Hepatocyte (in vitro differentiated cells): ENCODE results near the gene TCEANC2. TPM values are rescaled to one million over a fixed set of nuclear protein-coding genes. Genes with fewer than 3 reads are reported as not detected.

ENCODE experiments used
- DNase-seq: peaks from one replicate; pipeline ENCODE4 v3.0.0-alpha.2; 2016; ENCODE audit warnings: low spot score
- H2AFZ ChIP-seq: fragments of 200-600 bp; sonication (generic); 2 replicates; pipeline ENCODE4 v1.6.0; 2016; ENCODE audit warnings: antibody characterized with exemption, mild to moderate bottlenecking
- H3K27ac ChIP-seq: fragments of 200-600 bp; sonication (generic); 2 replicates; pipeline ENCODE4 v1.5.1; 2016; ENCODE audit warnings: mild to moderate bottlenecking
- H3K27me3 ChIP-seq: fragments of 200-600 bp; sonication (generic); 2 replicates; pipeline ENCODE4 v1.6.1; 2016
- H3K36me3 ChIP-seq: fragments of 200-600 bp; sonication (generic); replicated peaks from 2 replicates; pipeline ENCODE4 v1.5.1; 2016; ENCODE audit warnings: low read depth; ENCODE audit not compliant: insufficient read depth
- H3K4me1 ChIP-seq: fragments of 200-600 bp; sonication (generic); 2 replicates; pipeline ENCODE4 v1.5.1; 2016; ENCODE audit warnings: mild to moderate bottlenecking, moderate library complexity; ENCODE audit not compliant: insufficient read depth
- H3K4me2 ChIP-seq: fragments of 200-600 bp; sonication (generic); 2 replicates; pipeline ENCODE4 v1.6.0; 2016
- H3K4me3 ChIP-seq: fragments of 200-600 bp; sonication (generic); 2 replicates; pipeline ENCODE4 v1.5.1; 2016; ENCODE audit warnings: mild to moderate bottlenecking
- H3K79me2 ChIP-seq: fragments of 200-600 bp; sonication (generic); 2 replicates; pipeline ENCODE4 v1.6.0; 2017; ENCODE audit warnings: mild to moderate bottlenecking
- H3K9me2 ChIP-seq: fragments of 200-600 bp; sonication (generic); replicated peaks from 2 replicates; pipeline ENCODE4 v1.6.0; 2017; ENCODE audit warnings: mild to moderate bottlenecking; ENCODE audit not compliant: insufficient read depth
- H3K9me3 ChIP-seq: fragments of 200-600 bp; sonication (generic); 2 replicates; pipeline ENCODE4 v1.5.1; 2016; ENCODE audit warnings: low read depth, mild to moderate bottlenecking
- H4K20me1 ChIP-seq: fragments of 200-600 bp; sonication (generic); 2 replicates; pipeline ENCODE4 v1.6.0; 2016; ENCODE audit warnings: mild to moderate bottlenecking; ENCODE audit not compliant: insufficient read depth, poor library complexity, severe bottlenecking
- EZH2 ChIP-seq: fragments of 200-600 bp; sonication (generic); IDR thresholded peaks from 2 replicates; pipeline ENCODE4 v1.6.1; 2016; ENCODE audit warnings: antibody characterized with exemption, mild to moderate bottlenecking, borderline replicate concordance
- EZH2phosphoT487 ChIP-seq: fragments of 200-600 bp; sonication (generic); IDR thresholded peaks from one replicate; pipeline ENCODE4 v1.6.1; 2018; ENCODE audit warnings: antibody characterized with exemption, mild to moderate bottlenecking, low read depth, moderate library complexity; ENCODE audit not compliant: unreplicated experiment, severe bottlenecking
- WGBS: methylation state at CpG from one replicate; pipeline ENCODE4 v1.1.6; 2016; ENCODE audit warnings: low lambda C conversion rate; ENCODE audit errors: missing lambda C conversion rate; 5-methylcytosine and 5-hydroxymethylcytosine counted together
- polyA plus RNA-seq: library from polyadenylated mRNA; unstranded; fragments of >200 nt; fragmentation: Nextera tagmentation; extraction: Ambion mirVana; gene quantifications from 2 replicates; pipeline ENCODE4 v1.2.1, GENCODE V29; 2016
- total RNA-seq: library from RNA; depleted of rRNA; stranded (reverse); fragments of >200 nt; gene quantifications from 2 replicates; pipeline ENCODE4 v1.2.3, GENCODE V29; 2014
- TF ChIP-seq, protein P1 (sequence below): fragments of 200-600 bp; sonication (generic); IDR thresholded peaks from 2 replicates; pipeline ENCODE4 v1.5.1; 2016; ENCODE audit warnings: antibody characterized with exemption, mild to moderate bottlenecking; ENCODE audit not compliant: poor library complexity

Gene TCEANC2
- total and polyA plus RNA-seq, 2 experiments from 2014 or later: 3.0 to 3.2 TPM

DNA sequence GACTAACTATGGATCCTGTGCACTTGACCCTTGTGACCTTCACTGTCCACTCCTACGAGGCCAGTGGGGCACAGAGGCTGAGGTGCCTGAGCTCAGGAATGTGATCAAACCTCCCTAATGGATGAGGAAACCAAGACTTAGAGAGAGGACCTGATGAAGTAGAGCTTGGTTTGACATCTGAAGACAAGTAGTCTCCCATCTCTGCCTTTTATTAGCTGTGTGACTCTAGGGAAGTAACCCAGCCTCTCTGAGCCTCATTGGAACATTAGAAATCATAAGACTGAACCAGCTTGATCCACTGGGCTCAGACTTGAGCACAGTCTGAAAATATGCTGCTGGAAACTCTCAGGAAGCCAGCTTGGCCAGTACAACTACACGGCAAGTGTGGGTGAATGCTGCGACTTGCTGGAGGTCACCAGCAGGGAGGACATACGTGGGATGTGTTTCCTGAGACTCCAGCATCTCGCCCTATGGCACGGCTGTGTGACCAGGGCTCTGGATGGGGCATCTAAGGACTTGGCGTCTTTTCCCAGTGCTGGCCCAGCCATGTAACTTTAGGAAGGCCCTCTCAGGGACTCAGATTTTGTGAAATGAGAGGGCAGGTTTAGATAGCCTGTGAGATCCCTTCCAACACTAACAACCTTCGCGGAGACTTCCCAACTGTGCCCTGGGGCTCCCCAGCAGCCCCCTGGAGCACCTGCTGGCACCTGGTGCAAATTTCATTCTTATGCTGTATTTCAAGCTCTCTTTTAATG lies 88.9 kb downstream of the TCEANC2 start:
- DNase-seq: no peak
- no peak overlapping the region for H3K27ac ChIP-seq
- TF ChIP-seq EZH2phosphoT487 (no peak), EZH2 (no peak)
- TF ChIP-seq, protein P1, sequence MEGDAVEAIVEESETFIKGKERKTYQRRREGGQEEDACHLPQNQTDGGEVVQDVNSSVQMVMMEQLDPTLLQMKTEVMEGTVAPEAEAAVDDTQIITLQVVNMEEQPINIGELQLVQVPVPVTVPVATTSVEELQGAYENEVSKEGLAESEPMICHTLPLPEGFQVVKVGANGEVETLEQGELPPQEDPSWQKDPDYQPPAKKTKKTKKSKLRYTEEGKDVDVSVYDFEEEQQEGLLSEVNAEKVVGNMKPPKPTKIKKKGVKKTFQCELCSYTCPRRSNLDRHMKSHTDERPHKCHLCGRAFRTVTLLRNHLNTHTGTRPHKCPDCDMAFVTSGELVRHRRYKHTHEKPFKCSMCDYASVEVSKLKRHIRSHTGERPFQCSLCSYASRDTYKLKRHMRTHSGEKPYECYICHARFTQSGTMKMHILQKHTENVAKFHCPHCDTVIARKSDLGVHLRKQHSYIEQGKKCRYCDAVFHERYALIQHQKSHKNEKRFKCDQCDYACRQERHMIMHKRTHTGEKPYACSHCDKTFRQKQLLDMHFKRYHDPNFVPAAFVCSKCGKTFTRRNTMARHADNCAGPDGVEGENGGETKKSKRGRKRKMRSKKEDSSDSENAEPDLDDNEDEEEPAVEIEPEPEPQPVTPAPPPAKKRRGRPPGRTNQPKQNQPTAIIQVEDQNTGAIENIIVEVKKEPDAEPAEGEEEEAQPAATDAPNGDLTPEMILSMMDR: no peak
- H3K4me3 ChIP-seq: no peak overlapping the region
- no peaks in the 10 kb centered on the region for H3K79me2 ChIP-seq
- WGBS: 78% methylated on average over 9 of the region's 9 CpGs
- H3K4me1 ChIP-seq: peaks cover 5% of the 10 kb centered on the region
- no peaks in the 10 kb centered on the region for H3K9me2 ChIP-seq
- no peaks in the 10 kb centered on the region for H3K27me3 ChIP-seq
- H3K36me3 ChIP-seq: no peaks in the 10 kb centered on the region
- no peaks in the 10 kb centered on the region for H4K20me1 ChIP-seq
- H3K4me2 ChIP-seq: no peak overlapping the region
- H3K9me3 ChIP-seq: no peaks in the 10 kb centered on the region
- H2AFZ ChIP-seq: no peak overlapping the region

DNA sequence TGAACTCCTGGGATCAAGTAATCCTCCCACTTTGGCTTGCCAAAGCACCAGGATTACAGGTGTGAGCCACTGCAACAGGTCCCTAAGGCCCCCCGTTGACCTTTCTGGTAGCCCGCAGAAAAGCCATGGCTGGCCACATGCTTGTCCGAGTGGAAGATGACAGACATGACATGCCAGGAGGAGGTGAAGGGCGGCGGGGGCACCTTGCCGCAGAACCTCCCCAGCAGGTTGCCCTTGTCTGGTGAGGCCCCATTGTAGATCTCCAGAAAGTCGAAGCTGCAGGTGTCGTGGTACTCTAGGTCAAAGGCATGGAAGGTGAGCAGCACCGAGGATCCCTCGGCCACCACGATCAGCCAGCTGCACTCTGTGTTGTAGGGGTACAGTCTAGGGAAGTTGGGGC lies 91.0 kb downstream of the TCEANC2 start:
- Histone ChIP-seq H3K4me2 (no peak overlapping the region), H3K27ac (no peak overlapping the region), H3K79me2 (no peaks in the 10 kb centered on the region), H3K4me1 (no peaks in the 10 kb centered on the region), H4K20me1 (no peaks in the 10 kb centered on the region), H3K4me3 (no peak overlapping the region), H3K9me3 (no peaks in the 10 kb centered on the region), H3K9me2 (no peaks in the 10 kb centered on the region), H3K27me3 (no peaks in the 10 kb centered on the region), H2AFZ (no peak overlapping the region), H3K36me3 (no peaks in the 10 kb centered on the region)
- TF ChIP-seq EZH2phosphoT487 (no peak), EZH2 (no peak)
- TF ChIP-seq, protein P1: no peak
- 98% methylated on average over 11 of the region's 11 CpGs for WGBS
- DNase-seq: no peak

DNA sequence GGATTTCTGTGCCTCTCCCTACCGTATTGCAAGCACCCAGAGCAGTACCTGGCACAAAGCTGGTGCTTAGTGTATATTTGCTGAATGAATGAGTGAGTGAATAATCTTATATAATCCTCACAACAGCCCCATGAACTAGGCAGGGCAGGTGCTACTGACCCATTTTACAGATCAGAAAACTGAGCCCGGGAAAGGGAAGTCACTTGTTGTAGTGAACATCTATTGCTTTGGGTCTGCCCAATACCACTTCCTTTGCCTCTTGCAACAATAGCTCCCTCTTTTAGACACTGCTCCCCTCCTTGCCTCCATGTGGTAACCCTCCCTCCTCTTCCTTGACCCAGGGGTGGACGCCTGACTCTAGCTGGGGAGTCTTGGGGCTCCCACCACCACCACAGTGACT lies 96.3 kb downstream of the TCEANC2 start:
- TF ChIP-seq, protein P1: no peak
- no peak for TF ChIP-seq EZH2phosphoT487
- no peak for TF ChIP-seq EZH2
- no peaks in the 10 kb centered on the region for H3K79me2 ChIP-seq
- no peak overlapping the region for H2AFZ ChIP-seq
- H3K9me3 ChIP-seq: no peaks in the 10 kb centered on the region
- H3K4me2 ChIP-seq: no peak overlapping the region
- WGBS: 96% methylated on average over 3 of the region's 3 CpGs
- H3K9me2 ChIP-seq: no peaks in the 10 kb centered on the region
- no peak overlapping the region for H3K27ac ChIP-seq
- no peaks in the 10 kb centered on the region for H3K4me1 ChIP-seq
- DNase-seq: no peak
- H3K27me3 ChIP-seq: no peaks in the 10 kb centered on the region
- H3K36me3 ChIP-seq: no peaks in the 10 kb centered on the region
- H3K4me3 ChIP-seq: no peak overlapping the region
- H4K20me1 ChIP-seq: no peaks in the 10 kb centered on the region
